SU-DHL-6 (cell line): ENCODE measurements around the gene IMPG2.

Source experiments
- H2AFZ ChIP-seq: fragments of 200-600 bp; sonication (generic); 2 replicates; pipeline ENCODE4 v1.6.1; 2014; ENCODE audit warnings: low read depth, mild to moderate bottlenecking, moderate library complexity, mixed read lengths, antibody characterized with exemption, low read length; ENCODE audit not compliant: severe bottlenecking
- H3F3A ChIP-seq: fragments of 200-600 bp; shearing (Covaris generic); 2 replicates; pipeline ENCODE4 v1.6.0; 2016; ENCODE audit warnings: antibody characterized with exemption, mild to moderate bottlenecking; ENCODE audit not compliant: insufficient read depth
- H3K27ac ChIP-seq: fragments of 200-600 bp; sonication (generic); 2 replicates; pipeline ENCODE4 v1.5.1; 2016; ENCODE audit warnings: low read depth, mild to moderate bottlenecking, low read length, moderate library complexity, mixed read lengths
- H3K27me3 ChIP-seq: fragments of 200-600 bp; sonication (generic), shearing (Covaris generic); 2 replicates; pipeline ENCODE4 v1.6.0; 2014; ENCODE audit warnings: mild to moderate bottlenecking, low read length
- H3K36me3 ChIP-seq: fragments of 200-600 bp; sonication (generic); 2 replicates; pipeline ENCODE4 v1.6.1; 2014; ENCODE audit warnings: mild to moderate bottlenecking, low read length, mixed read lengths
- H3K4me2 ChIP-seq: fragments of 300-600, 200-600 bp; shearing (Covaris generic), sonication (generic); 2 replicates; pipeline ENCODE4 v1.6.0; 2014; ENCODE audit warnings: low read length, low read depth, mild to moderate bottlenecking; ENCODE audit not compliant: poor library complexity, severe bottlenecking
- H3K4me3 ChIP-seq: fragments of 200-600 bp; sonication (generic); 2 replicates; pipeline ENCODE4 v1.5.1; 2014; ENCODE audit warnings: antibody characterized with exemption, low read length, mild to moderate bottlenecking, mixed read lengths; ENCODE audit not compliant: insufficient read depth, poor library complexity, severe bottlenecking
- H3K79me2 ChIP-seq: fragments of 200-600 bp; sonication (generic); 2 replicates; pipeline ENCODE4 v1.6.1; 2014; ENCODE audit warnings: mild to moderate bottlenecking, low read length, moderate library complexity; ENCODE audit not compliant: insufficient read depth
- H3K9ac ChIP-seq: fragments of 200-600 bp; sonication (generic); 2 replicates; pipeline ENCODE4 v1.7.0; 2014; ENCODE audit warnings: mild to moderate bottlenecking, low read length
- H3K9me2 ChIP-seq: fragments of 200-600 bp; sonication (generic); replicated peaks from 2 replicates; pipeline ENCODE4 v1.6.1; 2014; ENCODE audit warnings: low read length; ENCODE audit not compliant: insufficient read depth
- H3K9me3 ChIP-seq: fragments of 200-600 bp; sonication (generic); 2 replicates; pipeline ENCODE4 v1.6.1; 2014; ENCODE audit warnings: low read length, mixed read lengths; ENCODE audit not compliant: insufficient read depth
- H4K20me1 ChIP-seq: fragments of 200-600 bp; sonication (generic); 2 replicates; pipeline ENCODE4 v1.6.1; 2014; ENCODE audit warnings: low read depth, mild to moderate bottlenecking, antibody characterized with exemption, low read length, moderate library complexity, mixed read lengths
- EZH2phosphoT487 ChIP-seq: fragments of 200-600 bp; sonication (generic), shearing (Covaris generic); conservative IDR thresholded peaks from 2 replicates; pipeline ENCODE4 v1.6.1; 2018; ENCODE audit warnings: mild to moderate bottlenecking, antibody characterized with exemption, low read length, moderate library complexity, mixed read lengths
- TF ChIP-seq, protein P1 (sequence below): fragments of 200-600 bp; sonication (generic); IDR thresholded peaks from one replicate; pipeline ENCODE4 v1.5.1; 2017; ENCODE audit warnings: antibody characterized with exemption, mild to moderate bottlenecking, low read length, moderate library complexity; ENCODE audit not compliant: insufficient read depth, poor library complexity, severe bottlenecking

Gene IMPG2

DNA sequence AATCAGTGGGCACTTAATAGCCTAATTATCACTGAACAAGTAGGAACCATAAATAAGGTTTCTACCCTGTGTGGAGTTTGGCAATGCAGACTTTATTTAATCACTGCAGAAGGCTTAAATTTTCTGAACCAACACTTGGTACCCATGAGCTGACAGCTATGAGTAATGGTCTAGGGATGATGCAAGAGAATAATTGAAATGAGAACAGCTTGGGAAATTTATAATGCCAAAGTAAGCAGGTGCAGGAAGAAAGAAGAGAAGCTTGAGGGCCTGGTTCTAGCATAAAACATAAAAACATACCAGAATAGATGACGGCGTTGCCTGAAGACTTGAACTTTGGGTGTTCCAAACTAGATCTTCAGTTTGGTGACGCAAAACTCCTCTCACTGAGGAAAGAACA, 67.0 kb downstream of the IMPG2 start:
- Histone ChIP-seq H3K79me2 (no peaks in the 10 kb centered on the region), H3K4me2 (no peak overlapping the region)

DNA sequence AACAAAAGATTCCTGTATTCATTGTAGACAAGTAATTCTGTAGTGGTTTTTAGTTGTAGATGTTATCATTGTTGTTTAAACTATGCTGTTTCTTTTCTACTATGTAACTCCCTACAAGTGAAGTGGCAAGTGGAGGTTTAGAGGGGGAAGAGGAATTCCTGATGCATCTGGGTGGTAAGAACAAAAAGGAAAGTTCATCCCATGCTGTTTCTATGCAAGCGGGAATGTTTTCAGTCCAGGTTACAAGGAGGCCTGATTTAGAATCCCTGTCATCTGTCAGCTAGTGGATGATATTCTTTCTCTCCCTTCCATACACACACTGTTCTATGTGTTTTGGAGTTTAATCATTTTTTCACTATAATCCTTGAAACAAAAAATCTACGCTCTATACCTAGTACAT, 67.4 kb downstream of the IMPG2 start:
- Histone ChIP-seq H3K36me3 (no peaks in the 10 kb centered on the region), H3K9me2 (no peaks in the 10 kb centered on the region), H3K4me2 (no peak overlapping the region), H3K9me3 (no peaks in the 10 kb centered on the region), H2AFZ (no peak overlapping the region), H4K20me1 (no peaks in the 10 kb centered on the region), H3F3A (no peaks in the 10 kb centered on the region), H3K27me3 (no peaks in the 10 kb centered on the region), H3K4me3 (no peak overlapping the region), H3K9ac (no peak overlapping the region), H3K79me2 (no peaks in the 10 kb centered on the region), H3K27ac (no peak overlapping the region)
- TF ChIP-seq EZH2phosphoT487: no peak
- TF ChIP-seq, protein P1, sequence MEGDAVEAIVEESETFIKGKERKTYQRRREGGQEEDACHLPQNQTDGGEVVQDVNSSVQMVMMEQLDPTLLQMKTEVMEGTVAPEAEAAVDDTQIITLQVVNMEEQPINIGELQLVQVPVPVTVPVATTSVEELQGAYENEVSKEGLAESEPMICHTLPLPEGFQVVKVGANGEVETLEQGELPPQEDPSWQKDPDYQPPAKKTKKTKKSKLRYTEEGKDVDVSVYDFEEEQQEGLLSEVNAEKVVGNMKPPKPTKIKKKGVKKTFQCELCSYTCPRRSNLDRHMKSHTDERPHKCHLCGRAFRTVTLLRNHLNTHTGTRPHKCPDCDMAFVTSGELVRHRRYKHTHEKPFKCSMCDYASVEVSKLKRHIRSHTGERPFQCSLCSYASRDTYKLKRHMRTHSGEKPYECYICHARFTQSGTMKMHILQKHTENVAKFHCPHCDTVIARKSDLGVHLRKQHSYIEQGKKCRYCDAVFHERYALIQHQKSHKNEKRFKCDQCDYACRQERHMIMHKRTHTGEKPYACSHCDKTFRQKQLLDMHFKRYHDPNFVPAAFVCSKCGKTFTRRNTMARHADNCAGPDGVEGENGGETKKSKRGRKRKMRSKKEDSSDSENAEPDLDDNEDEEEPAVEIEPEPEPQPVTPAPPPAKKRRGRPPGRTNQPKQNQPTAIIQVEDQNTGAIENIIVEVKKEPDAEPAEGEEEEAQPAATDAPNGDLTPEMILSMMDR: no peak

More for the DNA sequence above, 67.0 kb downstream of the IMPG2 start:
- Histone ChIP-seq H4K20me1 (no peaks in the 10 kb centered on the region), H3K27ac (no peak overlapping the region), H3K27me3 (no peaks in the 10 kb centered on the region), H3K4me3 (no peak overlapping the region), H3K9me2 (no peaks in the 10 kb centered on the region), H3K9ac (no peak overlapping the region), H3K36me3 (no peaks in the 10 kb centered on the region), H2AFZ (no peak overlapping the region), H3F3A (no peaks in the 10 kb centered on the region), H3K9me3 (no peaks in the 10 kb centered on the region)
- TF ChIP-seq, protein P1: no peak
- no peak for TF ChIP-seq EZH2phosphoT487

DNA sequence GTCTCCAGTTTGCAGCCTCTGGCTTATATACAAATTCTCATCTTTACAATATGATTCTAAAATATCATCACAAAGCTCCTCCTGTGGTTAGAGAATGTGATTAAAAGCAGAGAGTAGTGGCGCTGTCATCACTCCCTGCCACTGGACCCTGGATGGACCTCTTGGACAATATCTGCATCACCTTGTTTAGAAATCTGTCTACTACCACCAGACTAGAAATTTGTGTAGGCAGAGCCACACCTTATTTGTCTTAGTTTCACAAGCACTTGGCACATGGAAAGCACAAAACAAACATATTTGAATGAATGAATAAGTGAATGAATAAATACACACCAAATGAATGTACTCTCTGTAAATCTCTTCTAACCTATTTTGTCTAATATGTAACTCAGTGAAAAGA, 68.1 kb downstream of the IMPG2 start:
- H3F3A ChIP-seq: no peaks in the 10 kb centered on the region
- no peaks in the 10 kb centered on the region for H4K20me1 ChIP-seq
- H3K4me3 ChIP-seq: no peak overlapping the region
- H3K27ac ChIP-seq: no peak overlapping the region
- H3K4me2 ChIP-seq: no peak overlapping the region
- no peaks in the 10 kb centered on the region for H3K36me3 ChIP-seq
- no peaks in the 10 kb centered on the region for H3K9me3 ChIP-seq
- H3K27me3 ChIP-seq: no peaks in the 10 kb centered on the region
- no peak overlapping the region for H2AFZ ChIP-seq
- no peak overlapping the region for H3K9ac ChIP-seq
- H3K9me2 ChIP-seq: no peaks in the 10 kb centered on the region
- no peaks in the 10 kb centered on the region for H3K79me2 ChIP-seq
- TF ChIP-seq, protein P1: no peak
- TF ChIP-seq EZH2phosphoT487: no peak
